Stomach (tissue), 9 donors: ENCODE results near the gene CIP2A. TPM values are rescaled to one million over a fixed set of nuclear protein-coding genes. Genes with fewer than 3 reads are reported as not detected.

Experiments
- DNase-seq, 2 donors: peaks; one replicate each; pipeline versions ENCODE4 v3.0.0 to v3.0.0-alpha.2; 2013 to 2019
- H3K27ac ChIP-seq, 5 donors: fragments of 200-600 bp in 4 of 5; sonication (generic) in 4 of 5; one replicate each; pipeline ENCODE4 v1.5.1; 2013 to 2019; ENCODE audit warnings: mild to moderate bottlenecking in 1 of 5, moderate library complexity in 1 of 5
- H3K27me3 ChIP-seq, 3 donors: fragments of 200-600 bp; sonication (generic); one replicate each; pipeline ENCODE4 v1.5.1; 2017 to 2019; ENCODE audit warnings: mixed run types in 1 of 3
- H3K36me3 ChIP-seq, 4 donors: fragments of 200-600 bp; sonication (generic); 1 replicate in 3 of 4; 2 replicates in 1 of 4; pipeline ENCODE4 v1.5.1; 2016 to 2019
- H3K4me1 ChIP-seq, 4 donors: fragments of 200-600 bp; sonication (generic); one replicate each; pipeline ENCODE4 v1.5.1; 2016 to 2019
- H3K4me3 ChIP-seq, 4 donors: fragments of 200-600 bp; sonication (generic) in 3 of 4; one replicate each; pipeline ENCODE4 v1.5.1; 2016 to 2019; ENCODE audit warnings: mild to moderate bottlenecking in 1 of 4
- H3K9me3 ChIP-seq, 4 donors: fragments of 200-600 bp; sonication (generic); one replicate each; pipeline ENCODE4 v1.5.1; 2016 to 2019
- CTCF ChIP-seq, 7 experiments: fragments of 450-650 bp in 4 of 7; fragments of 200-600 bp in 3 of 7; sonication (generic) in 3 of 7; IDR thresholded peaks; one replicate each; pipeline ENCODE4 v1.5.1; 2016 to 2019; ENCODE audit warnings: antibody characterized with exemption in 7 of 7, control low read depth in 2 of 7, mild to moderate bottlenecking in 1 of 7
- EP300 ChIP-seq: sonication (generic); formaldehyde crosslinking; IDR thresholded peaks from one replicate; pipeline ENCODE4 v1.6.1; 2017; ENCODE audit warnings: antibody characterized with exemption
- POLR2A ChIP-seq, 4 donors: fragments of 450-650 bp; IDR thresholded peaks; one replicate each; pipeline ENCODE4 v1.6.1; 2016; ENCODE audit warnings: antibody characterized with exemption in 4 of 4, control low read depth in 2 of 4, mild to moderate bottlenecking in 1 of 4, moderate library complexity in 1 of 4
- POLR2AphosphoS5 ChIP-seq, 3 donors: sonication (generic); formaldehyde crosslinking; IDR thresholded peaks; one replicate each; pipeline ENCODE4 v1.6.1; 2016; ENCODE audit warnings: antibody characterized with exemption in 3 of 3
- WGBS, 5 donors: extraction: QIAGEN DNeasy Blood & Tissue Kit in 3 of 5; methylation state at CpG; one replicate each; pipeline versions ENCODE4 v1.1.5 to v1.1.7; 2013 to 2018; 5-methylcytosine and 5-hydroxymethylcytosine counted together
- intact Hi-C: fragments of 100-400 bp; cut with DNase I; formaldehyde crosslinking; loops from one replicate; pipeline ENCODE4 v1.15.1; 2023; ENCODE audit warnings: low total_unique reads
- polyA plus RNA-seq, 3 donors: library from polyadenylated mRNA; stranded (reverse); fragments of 200-250 nt; gene quantifications; one replicate each; pipeline ENCODE4 v1.2.3, GENCODE V29; 2013
- total RNA-seq, 5 donors: library from RNA; depleted of rRNA; stranded (reverse); fragments of >200 nt; gene quantifications; one replicate each; pipeline versions ENCODE4 v1.1.0 to v1.2.3, GENCODE V29; 2014 to 2016
- donor health status: healthy with polysubstance abuse.
- donor health status: Bipolar disorder and iron deficiency.
- donor health status: healthy.

Gene CIP2A
- total and polyA plus RNA-seq, 8 donors = 0.58 to 26.4 (median 1.8) TPM; not detected in 1

GRCh38 chr3:108598375-108598774, 9.1 kb upstream of the CIP2A start:
- intact Hi-C loops = no loop called here
- Histone ChIP-seq H3K9me3 (no peaks in the 10 kb centered on the region), H3K27me3 (no peaks in the 10 kb centered on the region), H3K4me3 (no peak overlapping the region), H3K27ac (no peak overlapping the region), H3K36me3 (no peaks in the 10 kb centered on the region), H3K4me1 (peaks cover 0 to 6% (median 5%) of the 10 kb centered on the region in 4 donors)
- 34 to 59% (median 54%) methylated on average over 5 of the region's 5 CpGs for WGBS, 5 donors
- TF ChIP-seq EP300 = no peak
- TF ChIP-seq POLR2A (IDR thresholded peaks at IDR 0.05) = no peak
- TF ChIP-seq CTCF (IDR thresholded peaks at IDR 0.05) = no peak
- no peak for TF ChIP-seq POLR2AphosphoS5 (IDR thresholded peaks at IDR 0.05)
- DNase-seq = peak in 1 of 2 donors; percentile 24

DNA sequence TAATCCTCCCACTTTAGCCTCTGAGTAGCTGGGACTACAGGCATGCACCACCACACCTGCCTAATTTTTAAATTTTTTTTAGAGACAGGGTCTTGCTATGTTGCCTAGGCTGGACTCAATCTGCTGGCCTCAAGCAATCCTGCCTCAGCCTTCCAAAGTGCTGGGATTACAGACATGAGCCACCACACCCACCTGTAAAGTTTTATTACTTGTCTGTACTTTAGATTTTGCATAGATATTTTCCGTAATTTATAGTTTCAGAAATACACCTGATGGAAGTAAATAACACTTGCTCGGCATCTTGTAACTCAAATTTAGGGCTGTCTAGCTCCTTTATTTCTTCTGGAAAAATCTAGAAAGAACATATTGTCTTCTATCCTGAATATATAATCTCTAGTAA, 6.1 kb upstream of the CIP2A start:
- no peak for DNase-seq
- H3K9me3 ChIP-seq = no peaks in the 10 kb centered on the region
- H3K27ac ChIP-seq = no peak overlapping the region
- H3K4me1 ChIP-seq = peaks cover 5 to 10% (median 7%) of the 10 kb centered on the region in 4 donors
- no peaks in the 10 kb centered on the region for H3K27me3 ChIP-seq
- no peak overlapping the region for H3K4me3 ChIP-seq
- WGBS, 5 donors = 81 to 99% (median 98%) methylated on average over 2 of the region's 2 CpGs
- no peaks in the 10 kb centered on the region for H3K36me3 ChIP-seq
- TF ChIP-seq EP300 (no peak), CTCF (IDR thresholded peaks at IDR 0.05) (no peak), POLR2A (IDR thresholded peaks at IDR 0.05) (no peak)
- intact Hi-C loops = no loop called here

DNA sequence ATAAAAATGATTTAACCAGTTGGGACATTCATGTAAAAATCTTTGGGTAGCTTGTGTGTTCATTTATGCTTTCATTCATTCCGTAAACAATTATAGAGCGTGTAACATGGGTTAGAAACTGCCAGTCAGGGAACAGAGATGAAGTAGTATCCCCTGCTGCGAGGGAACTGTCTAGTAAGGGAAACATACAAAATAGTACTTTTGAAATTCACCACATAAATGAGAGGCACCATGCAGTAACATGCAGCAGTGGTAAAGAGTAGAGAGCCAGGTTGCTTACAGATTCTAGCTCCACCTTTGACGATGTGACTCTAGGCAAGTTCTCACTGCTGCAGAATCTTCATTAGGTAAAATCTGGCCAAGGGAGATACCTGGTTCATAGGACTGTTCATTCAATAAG, 1.2 kb upstream of the CIP2A start:
- TF ChIP-seq POLR2A (IDR thresholded peaks at IDR 0.05) (no peak), EP300 (no peak), POLR2AphosphoS5 (IDR thresholded peaks at IDR 0.05) (no peak), CTCF (IDR thresholded peaks at IDR 0.05) (no peak)
- WGBS, 5 donors = 18 to 30% (median 20%) methylated on average over 4 of the region's 4 CpGs
- Histone ChIP-seq H3K27me3 (no peaks in the 10 kb centered on the region), H3K27ac (no peak overlapping the region), H3K36me3 (no peaks in the 10 kb centered on the region), H3K4me1 (peaks cover 5 to 27% (median 18%) of the 10 kb centered on the region in 4 donors), H3K4me3 (peak overlapping the region; percentile 75 to 95 (median 86)), H3K9me3 (no peaks in the 10 kb centered on the region)
- intact Hi-C loops = no loop called here
- DNase-seq = peak in 1 of 2 donors; percentile 24

- no peaks in the 10 kb centered on the region for H3K36me3 ChIP-seq
- TF ChIP-seq POLR2AphosphoS5 (IDR thresholded peaks at IDR 0.05) (no peak), EP300 (no peak), POLR2A (IDR thresholded peaks at IDR 0.05) (no peak), CTCF (IDR thresholded peaks at IDR 0.05) (no peak)
- H3K27ac ChIP-seq = peak overlapping the region; percentile 90 to 97 (median 93)
- no peaks in the 10 kb centered on the region for H3K27me3 ChIP-seq
- H3K9me3 ChIP-seq = no peaks in the 10 kb centered on the region
- WGBS, 5 donors = 0 to 1% (median 1%) methylated on average over 11 of the region's 11 CpGs
- H3K4me1 ChIP-seq = peaks cover 5 to 27% (median 18%) of the 10 kb centered on the region in 4 donors
- peak overlapping the region; percentile 75 to 95 (median 86) for H3K4me3 ChIP-seq
- intact Hi-C loops = no loop called here
- DNase-seq = no peak
Measured at GRCh38 chr3:108589998-108590323, 723 bp upstream of the CIP2A start.
